Loucy (cell line): Measurements from ENCODE around the gene SDF2L1.

ENCODE experiments used
- H2AFZ ChIP-seq: fragments of 200-600 bp; sonication (generic); 2 replicates; pipeline ENCODE4 v1.6.0; 2016; ENCODE audit warnings: antibody characterized with exemption, mild to moderate bottlenecking, low read length, moderate library complexity
- H3F3A ChIP-seq: fragments of 200-600 bp; 2 replicates; pipeline ENCODE4 v1.6.0; 2016; ENCODE audit warnings: antibody characterized with exemption, low read depth, mild to moderate bottlenecking
- H3K27me3 ChIP-seq: fragments of 200-600 bp; sonication (generic); 2 replicates; pipeline ENCODE4 v1.6.1; 2014; ENCODE audit warnings: low read length, mild to moderate bottlenecking; ENCODE audit not compliant: insufficient read depth, poor library complexity, severe bottlenecking
- H3K36me3 ChIP-seq: fragments of 200-600 bp; sonication (generic); 2 replicates; pipeline ENCODE4 v1.6.1; 2016; ENCODE audit warnings: low read length; ENCODE audit not compliant: insufficient read depth
- H3K4me1 ChIP-seq: fragments of 200-600 bp; sonication (generic); 2 replicates; pipeline ENCODE4 v1.5.1; 2014; ENCODE audit warnings: low read length, mild to moderate bottlenecking; ENCODE audit not compliant: insufficient read depth, poor library complexity, severe bottlenecking
- H3K4me2 ChIP-seq: fragments of 200-600 bp; sonication (generic); 2 replicates; pipeline ENCODE4 v1.6.0; 2014; ENCODE audit warnings: antibody characterized with exemption, low read length, low read depth, mild to moderate bottlenecking; ENCODE audit not compliant: poor library complexity, severe bottlenecking
- H3K4me3 ChIP-seq: fragments of 200-600 bp; sonication (generic); 2 replicates; pipeline ENCODE4 v1.5.1; 2014; ENCODE audit warnings: low read length, mild to moderate bottlenecking, mixed read lengths; ENCODE audit not compliant: poor library complexity, severe bottlenecking
- H3K79me2 ChIP-seq: fragments of 200-600 bp; sonication (generic); 2 replicates; pipeline ENCODE4 v1.6.1; 2014; ENCODE audit warnings: low read length; ENCODE audit not compliant: insufficient read depth
- H3K9ac ChIP-seq: fragments of 200-600 bp; sonication (generic); 2 replicates; pipeline ENCODE4 v1.6.0; 2014; ENCODE audit warnings: mild to moderate bottlenecking, low read depth, low read length, moderate library complexity; ENCODE audit not compliant: poor library complexity, severe bottlenecking
- H3K9me2 ChIP-seq: fragments of 200-600 bp; sonication (generic); replicated peaks from 2 replicates; pipeline ENCODE4 v1.6.1; 2016; ENCODE audit warnings: low read depth, low read length, mixed read lengths
- H3K9me3 ChIP-seq: fragments of 200-600 bp; sonication (generic); 2 replicates; pipeline ENCODE4 v1.6.1; 2014; ENCODE audit warnings: mild to moderate bottlenecking, antibody characterized with exemption, low read length, low read depth; ENCODE audit not compliant: insufficient read depth
- H4K20me1 ChIP-seq: fragments of 200-600 bp; sonication (generic); 2 replicates; pipeline ENCODE4 v1.6.0; 2014; ENCODE audit warnings: antibody characterized with exemption, low read length, mild to moderate bottlenecking; ENCODE audit not compliant: insufficient read depth, poor library complexity, severe bottlenecking
- CTCF ChIP-seq: fragments of 200-600 bp; sonication (generic); conservative IDR thresholded peaks from 2 replicates; pipeline ENCODE4 v1.5.1; 2014; ENCODE audit warnings: mild to moderate bottlenecking, antibody characterized with exemption, low read length
- EZH2phosphoT487 ChIP-seq: fragments of 200-600 bp; IDR thresholded peaks from 2 replicates; pipeline ENCODE4 v1.6.1; 2018; ENCODE audit warnings: antibody characterized with exemption, mild to moderate bottlenecking, moderate library complexity, borderline replicate concordance

The SDF2L1 gene

GRCh38 chr22:21666786-21667185, 24.7 kb downstream of the SDF2L1 start:
- H3K9me3 ChIP-seq = no peaks in the 10 kb centered on the region
- peak overlapping the region; percentile 64 for H3K9ac ChIP-seq
- peaks cover 33% of the 10 kb centered on the region; the same call in 1 of the 2 replicates for H3K79me2 ChIP-seq
- H3K36me3 ChIP-seq = peaks cover 13% of the 10 kb centered on the region; the same call in 1 of the 2 replicates
- H3K9me2 ChIP-seq = no peaks in the 10 kb centered on the region
- TF ChIP-seq CTCF (no peak), EZH2phosphoT487 (no peak)
- H3K27me3 ChIP-seq = no peaks in the 10 kb centered on the region
- no peaks in the 10 kb centered on the region for H3F3A ChIP-seq
- peak overlapping the region; percentile 82 for H3K4me3 ChIP-seq
- H2AFZ ChIP-seq = no peak overlapping the region
- peak overlapping the region; percentile 77 for H3K4me2 ChIP-seq
- H3K4me1 ChIP-seq = peaks cover 6% of the 10 kb centered on the region
- H4K20me1 ChIP-seq = no peaks in the 10 kb centered on the region

GRCh38 chr22:21669026-21669425, 26.9 kb downstream of the SDF2L1 start:
- Histone ChIP-seq H3K4me1 (peaks cover 6% of the 10 kb centered on the region), H3K4me2 (no peak overlapping the region), H3K36me3 (peaks cover 35% of the 10 kb centered on the region; the same call in 1 of the 2 replicates), H2AFZ (no peak overlapping the region), H3K27me3 (no peaks in the 10 kb centered on the region), H3K9ac (no peak overlapping the region), H3K9me3 (no peaks in the 10 kb centered on the region), H3F3A (no peaks in the 10 kb centered on the region), H3K9me2 (no peaks in the 10 kb centered on the region), H3K79me2 (peaks cover 33% of the 10 kb centered on the region; the same call in 1 of the 2 replicates), H3K4me3 (no peak overlapping the region), H4K20me1 (no peaks in the 10 kb centered on the region)
- TF ChIP-seq EZH2phosphoT487 (no peak), CTCF (no peak)

- Histone ChIP-seq H3K36me3 (peaks cover 47% of the 10 kb centered on the region; the same call in 1 of the 2 replicates), H3K4me2 (no peak overlapping the region), H3K79me2 (peaks cover 21% of the 10 kb centered on the region; the same call in 1 of the 2 replicates), H3K9me2 (no peaks in the 10 kb centered on the region), H3K9me3 (no peaks in the 10 kb centered on the region), H3K9ac (no peak overlapping the region), H2AFZ (no peak overlapping the region), H3F3A (no peaks in the 10 kb centered on the region), H3K27me3 (no peaks in the 10 kb centered on the region), H4K20me1 (no peaks in the 10 kb centered on the region), H3K4me3 (no peak overlapping the region), H3K4me1 (peaks cover 4% of the 10 kb centered on the region)
- TF ChIP-seq EZH2phosphoT487 (no peak), CTCF (no peak)
Observed at GRCh38 chr22:21672107-21672629, 30.1 kb downstream of the SDF2L1 start.
